ENCODE data around the gene DNLZ.

DNA sequence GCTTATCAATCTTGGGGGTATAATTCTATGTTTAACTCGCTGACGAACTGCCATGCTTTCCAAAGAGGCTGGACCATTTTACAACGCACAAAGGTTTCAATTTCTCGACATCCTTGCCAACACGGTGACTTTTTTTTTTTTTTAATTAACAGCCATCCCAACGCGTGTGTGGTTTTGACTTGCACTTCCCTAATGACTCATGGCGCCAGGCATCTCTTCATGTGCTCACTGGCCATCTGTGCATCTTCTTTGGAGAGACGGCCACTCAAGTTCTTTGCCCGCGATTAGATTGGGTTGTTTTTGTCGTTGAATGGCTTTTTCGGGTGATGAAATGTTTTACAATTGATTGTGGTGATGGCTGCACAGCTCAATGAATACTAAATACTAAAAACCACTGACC is 22.5 kb upstream of the DNLZ start:
- no peak for TF ChIP-seq POLR2A (IDR thresholded peaks at IDR 0.05)
- TF ChIP-seq, protein P1, sequence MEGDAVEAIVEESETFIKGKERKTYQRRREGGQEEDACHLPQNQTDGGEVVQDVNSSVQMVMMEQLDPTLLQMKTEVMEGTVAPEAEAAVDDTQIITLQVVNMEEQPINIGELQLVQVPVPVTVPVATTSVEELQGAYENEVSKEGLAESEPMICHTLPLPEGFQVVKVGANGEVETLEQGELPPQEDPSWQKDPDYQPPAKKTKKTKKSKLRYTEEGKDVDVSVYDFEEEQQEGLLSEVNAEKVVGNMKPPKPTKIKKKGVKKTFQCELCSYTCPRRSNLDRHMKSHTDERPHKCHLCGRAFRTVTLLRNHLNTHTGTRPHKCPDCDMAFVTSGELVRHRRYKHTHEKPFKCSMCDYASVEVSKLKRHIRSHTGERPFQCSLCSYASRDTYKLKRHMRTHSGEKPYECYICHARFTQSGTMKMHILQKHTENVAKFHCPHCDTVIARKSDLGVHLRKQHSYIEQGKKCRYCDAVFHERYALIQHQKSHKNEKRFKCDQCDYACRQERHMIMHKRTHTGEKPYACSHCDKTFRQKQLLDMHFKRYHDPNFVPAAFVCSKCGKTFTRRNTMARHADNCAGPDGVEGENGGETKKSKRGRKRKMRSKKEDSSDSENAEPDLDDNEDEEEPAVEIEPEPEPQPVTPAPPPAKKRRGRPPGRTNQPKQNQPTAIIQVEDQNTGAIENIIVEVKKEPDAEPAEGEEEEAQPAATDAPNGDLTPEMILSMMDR (IDR thresholded peaks at IDR 0.05) = no peak

All from heart left ventricle (tissue), 13 donors.